H1 (cell line): ENCODE results near the gene C7orf57. TPM values are rescaled to one million over a fixed set of nuclear protein-coding genes. Genes with fewer than 3 reads are reported as not detected.

ENCODE experiments used
- CBX8 ChIP-seq: fragments of 300-800, 300-1000 bp; sonication (generic); IDR thresholded peaks from 2 replicates; pipeline ENCODE4 v1.7.1; 2016; ENCODE audit warnings: low read depth, low read length, borderline replicate concordance
- GTF2F1 ChIP-seq: IDR thresholded peaks from 2 replicates; pipeline ENCODE4 v1.6.1; 2012; ENCODE audit warnings: low read depth, low read length, improper control_type of control experiment, borderline replicate concordance
- NANOG ChIP-seq: IDR thresholded peaks from 2 replicates; pipeline ENCODE4 v1.6.1; 2011; ENCODE audit warnings: low read length, low read depth, mild to moderate bottlenecking, inconsistent platforms; ENCODE audit not compliant: insufficient read depth, poor library complexity, severe bottlenecking
- PHF8 ChIP-seq: fragments of 200-600 bp; sonication (generic); conservative IDR thresholded peaks from 2 replicates; pipeline ENCODE4 v1.7.1; 2012; ENCODE audit warnings: low read depth, mild to moderate bottlenecking, inconsistent platforms, low read length, moderate library complexity
- RAD21 ChIP-seq, 2 experiments: IDR thresholded peaks in 1 of 2; conservative IDR thresholded peaks in 1 of 2; 2 replicates each; pipeline ENCODE4 v1.6.1; 2011; ENCODE audit warnings: low read depth in 2 of 2, low read length in 2 of 2, improper control_type of control experiment in 1 of 2, inconsistent platforms in 1 of 2, mild to moderate bottlenecking in 1 of 2, moderate library complexity in 1 of 2
- RNF2 ChIP-seq: fragments of 200-900, 300-1000 bp; sonication (generic); IDR thresholded peaks from 2 replicates; pipeline ENCODE4 v1.7.1; 2016; ENCODE audit warnings: borderline replicate concordance, low read depth, mild to moderate bottlenecking, antibody characterized with exemption, low read length; ENCODE audit not compliant: poor library complexity, severe bottlenecking; ENCODE audit errors: missing control alignments
- RXRA ChIP-seq: IDR thresholded peaks from 2 replicates; pipeline ENCODE4 v1.6.1; 2011; ENCODE audit warnings: low read depth, mild to moderate bottlenecking, low read length, moderate library complexity; ENCODE audit not compliant: insufficient read depth
- SAP30 ChIP-seq: fragments of 300-600 bp; sonication (generic); IDR thresholded peaks from 2 replicates; pipeline ENCODE4 v1.7.1; 2012; ENCODE audit warnings: low read length, moderate library complexity, mild to moderate bottlenecking, inconsistent platforms; ENCODE audit not compliant: insufficient read depth, insufficient replicate concordance
- SIRT6 ChIP-seq: IDR thresholded peaks from one replicate; pipeline ENCODE4 v1.7.1; 2012; ENCODE audit warnings: low read length, inconsistent platforms
- SP1 ChIP-seq: IDR thresholded peaks from 2 replicates; pipeline ENCODE4 v1.6.1; 2011; ENCODE audit warnings: low read depth, low read length
- SP4 ChIP-seq: IDR thresholded peaks from 2 replicates; pipeline ENCODE4 v1.6.1; 2012; ENCODE audit warnings: low read length, inconsistent platforms
- polyA plus RNA-seq, 7 experiments: library from polyadenylated mRNA; depleted of rRNA in 3 of 7; stranded (reverse) in 5 of 7; unstranded in 2 of 7; fragments of >200 nt in 5 of 7; fragments of 200-250 nt in 2 of 7; gene quantifications; 1 replicate in 5 of 7; 2 replicates in 1 of 7; 4 replicates in 1 of 7; pipeline versions ENCODE4 v1.2.1 to v1.2.3, GENCODE V29; 2011 to 2013; ENCODE audit warnings: missing spikeins in 2 of 7, mixed read lengths in 2 of 7
- total RNA-seq: library from RNA; stranded (reverse); fragmentation: NEBNext Ultra II Directional; extraction: Animal tissue kit (Norgen Biotek cat#: 25700); gene quantifications from 2 replicates; pipeline ENCODE4 v1.2.1, GENCODE V29; 2021

The C7orf57 gene
- total and polyA plus RNA-seq, 2 of the 8 experiments (the other 6 are each of a cell fraction or from before 2014, with no cell fraction given): 0.08 to 0.56 TPM

- TF ChIP-seq SP1 (no peak), RNF2 (no peak), SIRT6 (no peak), SP4 (no peak), SAP30 (no peak), CBX8 (no peak), RAD21 (IDR thresholded peaks at IDR 0.05 in 1 of 2, conservative IDR thresholded peaks at IDR 0.05 in 1 of 2; ENCODE audit: low read depth in 2 of 2, low read length in 2 of 2) (no peak), NANOG (no peak), GTF2F1 (no peak), PHF8 (no peak), RXRA (no peak)
- TF ChIP-seq, all 59 proteins: peak for 7
Measured at GRCh38 chr7:48088559-48089045, 53.3 kb downstream of the C7orf57 start (continued).
